ENCODE results near the gene ABCD3.

- no peak for TF ChIP-seq CTCF (IDR thresholded peaks at IDR 0.05)
- TF ChIP-seq POLR2A (IDR thresholded peaks at IDR 0.05): no peak
Observed at GRCh38 chr1:94438692-94439276, 20.6 kb downstream of the ABCD3 start.

All from heart left ventricle (tissue), 13 donors.